ENCODE measurements around the gene TSPAN4. TPM values are rescaled to one million over a fixed set of nuclear protein-coding genes. Genes with fewer than 3 reads are reported as not detected.

The TSPAN4 gene
- total RNA-seq, 4 donors from 2014 or later = 25.1 to 75.0 (median 32.4) TPM

GRCh38 chr11:894575-895201, 52.0 kb downstream of the TSPAN4 start:
- H3K27me3 ChIP-seq = no peaks in the 10 kb centered on the region
- no peak overlapping the region for H3K4me3 ChIP-seq
- in situ Hi-C loops (cut with MboI; ENCODE audit: low pct_ligation_motif_present in 1 of 4, low pct_unique_long_range_greater_than_20kb in 1 of 4, low sequenced_read_pairs in 3 of 4) = loop anchor here in 1 of 4 donors (25.0 kb wide), 1 partner anchor 618 kb away; no protein-coding TSS in a partner anchor
- H3K9me3 ChIP-seq = no peaks in the 10 kb centered on the region
- intact Hi-C loops (cut with DNase I; ENCODE audit: low total_unique reads) = no loop called here
- peaks cover 0 to 4% (median 0%) of the 10 kb centered on the region in 4 donors for H3K4me1 ChIP-seq
- 89% methylated on average over 12 of the region's 12 CpGs; no CpG with 5 or more reads in 1 of the 2 donors for WGBS, 2 donors (ENCODE audit: low coverage in 1 of 2)
- no peak for DNase-seq
- peaks cover 0 to 6% (median 2%) of the 10 kb centered on the region in 4 donors for H3K36me3 ChIP-seq
- no peak overlapping the region for H3K27ac ChIP-seq
- TF ChIP-seq POLR2A (IDR thresholded peaks at IDR 0.05) (no peak), POLR2AphosphoS5 (IDR thresholded peaks at IDR 0.05) (no peak), EP300 (IDR thresholded peaks at IDR 0.05; ENCODE audit: low read depth) (no peak), CTCF (IDR thresholded peaks at IDR 0.05) (no peak)

DNA sequence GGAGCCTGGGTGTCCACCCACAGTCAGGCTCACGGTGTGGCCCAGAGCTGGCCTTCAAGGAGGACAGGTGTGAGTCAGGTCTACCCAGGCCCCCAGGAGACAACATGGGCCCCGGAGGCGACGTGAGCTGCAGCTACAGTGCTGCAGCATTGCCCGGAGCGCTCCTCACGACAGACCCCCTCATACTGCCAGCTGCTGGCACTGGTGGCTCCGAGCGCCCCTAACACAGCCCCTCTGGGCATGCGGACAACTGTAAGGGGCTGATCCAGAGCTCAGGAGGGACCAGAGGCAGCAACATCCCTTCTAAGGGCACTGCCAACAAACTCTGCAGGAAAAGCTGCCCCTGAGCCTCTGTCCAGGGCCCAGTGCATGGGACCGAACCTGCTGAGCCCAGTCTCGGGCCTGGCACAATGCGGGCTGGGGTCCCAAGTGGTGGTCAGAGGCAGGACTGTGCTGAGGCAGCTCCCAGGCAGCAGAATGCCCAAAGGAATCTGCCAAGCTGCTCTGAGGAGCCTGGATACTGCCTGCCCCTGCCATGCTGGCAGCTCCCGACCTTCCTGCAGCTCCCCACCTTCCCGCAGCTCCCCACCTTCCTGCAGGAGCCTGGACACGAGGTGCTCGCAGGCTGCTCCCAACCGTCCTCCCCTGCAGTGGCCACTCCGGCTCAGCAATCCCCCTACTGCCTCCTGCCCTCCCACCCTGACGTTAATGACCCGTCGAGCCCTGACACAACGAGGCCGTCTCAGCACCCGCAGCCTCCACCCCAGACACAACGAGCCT, 52.9 kb downstream of the TSPAN4 start:
- Histone ChIP-seq H3K36me3 (peaks cover 0 to 8% (median 2%) of the 10 kb centered on the region in 4 donors), H3K4me1 (peaks cover 0 to 4% (median 0%) of the 10 kb centered on the region in 4 donors), H3K4me3 (no peak overlapping the region), H3K27me3 (no peaks in the 10 kb centered on the region), H3K27ac (no peak overlapping the region), H3K9me3 (no peaks in the 10 kb centered on the region)
- DNase-seq = no peak
- WGBS, 2 donors (ENCODE audit: low coverage in 1 of 2) = 83% methylated on average over 25 of the region's 26 CpGs; no CpG with 5 or more reads in 1 of the 2 donors
- in situ Hi-C loops (cut with MboI; ENCODE audit: low pct_ligation_motif_present in 1 of 4, low pct_unique_long_range_greater_than_20kb in 1 of 4, low sequenced_read_pairs in 3 of 4) = loop anchor here in 1 of 4 donors (25.0 kb wide), 1 partner anchor 617 kb away; no protein-coding TSS in a partner anchor
- intact Hi-C loops (cut with DNase I; ENCODE audit: low total_unique reads) = no loop called here
- no peak for TF ChIP-seq EP300 (IDR thresholded peaks at IDR 0.05; ENCODE audit: low read depth)
- TF ChIP-seq POLR2AphosphoS5 (IDR thresholded peaks at IDR 0.05) = no peak
- TF ChIP-seq CTCF (IDR thresholded peaks at IDR 0.05) = no peak
- no peak for TF ChIP-seq POLR2A (IDR thresholded peaks at IDR 0.05)

DNA sequence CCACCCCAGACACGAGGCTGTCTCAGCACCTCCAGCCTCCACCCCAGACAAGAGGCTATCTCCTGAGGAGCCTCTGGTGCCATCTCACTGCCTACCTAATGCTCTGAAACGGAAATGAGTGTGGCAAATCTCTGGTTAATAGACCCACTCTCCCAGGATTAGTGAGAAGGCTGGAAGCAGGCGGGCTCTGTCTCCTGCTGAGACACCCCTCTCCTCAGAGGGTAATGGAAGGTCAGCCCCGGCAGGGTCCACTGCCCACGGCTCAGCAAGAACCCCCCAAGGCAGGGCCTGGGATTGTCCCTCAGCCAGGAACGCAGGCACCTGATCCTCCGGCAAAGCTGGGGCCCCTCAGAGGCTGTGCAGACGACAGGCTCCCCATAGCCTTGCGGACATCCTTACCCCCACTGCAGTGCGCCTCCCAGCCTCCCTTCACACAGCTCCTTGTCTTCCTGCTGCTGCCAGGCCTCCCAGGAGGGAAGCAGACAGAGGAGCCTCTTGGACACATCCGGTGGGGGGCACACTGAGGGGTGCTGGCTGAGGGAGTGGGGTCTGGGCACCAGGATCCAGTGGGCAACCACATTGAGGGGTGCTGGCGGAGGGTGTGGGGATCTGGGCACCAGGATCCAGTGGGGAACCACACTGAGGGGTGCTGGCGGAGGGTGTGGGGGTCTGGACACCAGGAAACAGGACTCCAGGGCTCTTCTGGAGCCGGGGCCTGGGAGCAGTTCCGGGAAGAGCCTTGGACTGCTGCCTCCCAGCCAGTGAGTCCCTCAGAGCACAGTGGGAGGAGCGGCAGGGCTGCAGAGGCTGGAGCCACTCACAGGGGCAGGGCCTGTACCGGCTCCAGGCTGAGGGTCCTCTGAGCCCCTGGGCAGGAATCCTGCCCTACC, 54.8 kb downstream of the TSPAN4 start:
- WGBS, 2 donors (ENCODE audit: low coverage in 1 of 2) = 89% methylated on average over 17 of the region's 17 CpGs; no CpG with 5 or more reads in 1 of the 2 donors
- no peaks in the 10 kb centered on the region for H3K9me3 ChIP-seq
- no peak for DNase-seq
- peaks cover 0 to 21% (median 7%) of the 10 kb centered on the region in 4 donors for H3K36me3 ChIP-seq
- peaks cover 0 to 4% (median 0%) of the 10 kb centered on the region in 4 donors for H3K4me1 ChIP-seq
- in situ Hi-C loops (cut with MboI; ENCODE audit: low pct_ligation_motif_present in 1 of 4, low pct_unique_long_range_greater_than_20kb in 1 of 4, low sequenced_read_pairs in 3 of 4) (loop anchor here in 1 of 4 donors (25.0 kb wide), 1 partner anchor 615 kb away; no protein-coding TSS in a partner anchor), intact Hi-C loops (cut with DNase I; ENCODE audit: low total_unique reads) (no loop called here)
- TF ChIP-seq CTCF (IDR thresholded peaks at IDR 0.05) (no peak), EP300 (IDR thresholded peaks at IDR 0.05; ENCODE audit: low read depth) (no peak), POLR2AphosphoS5 (IDR thresholded peaks at IDR 0.05) (no peak), POLR2A (IDR thresholded peaks at IDR 0.05) (no peak)
- no peaks in the 10 kb centered on the region for H3K27me3 ChIP-seq
- peak overlapping the region in 1 of 4 donors; percentile 21 for H3K27ac ChIP-seq
- no peak overlapping the region for H3K4me3 ChIP-seq
